Measurements from ENCODE around the gene PEX6.
"Not testable (repeated sequence)": the region's sequence is repeated elsewhere in the genome, so short reads cannot be mapped to it uniquely, and the experiment has no call there.

PEX6 gene

GRCh38 chr6:42952389-42952788 is 26.6 kb downstream of the PEX6 start:
- no peak overlapping the region for H3K4me2 ChIP-seq (ENCODE audit: insufficient read depth, low read length)
- no peaks in the 10 kb centered on the region for H3K9me3 ChIP-seq (ENCODE audit: insufficient read depth, low read length, severe bottlenecking)
- no peaks in the 10 kb centered on the region for H3K27me3 ChIP-seq (ENCODE audit: insufficient read depth, low read length, poor library complexity)
- H3K4me3 ChIP-seq (ENCODE audit: low read depth in 1 of 2, low read length in 2 of 2) = no peak overlapping the region
- no peak overlapping the region for H3K27ac ChIP-seq (ENCODE audit: low read length)
- H3K36me3 ChIP-seq (ENCODE audit: insufficient read depth, low read length) = no peaks in the 10 kb centered on the region
- H3K79me2 ChIP-seq (ENCODE audit: insufficient read depth, low read length) = no peaks in the 10 kb centered on the region
- DNase-seq = no peak
- H3K4me1 ChIP-seq (ENCODE audit: insufficient read depth, low read length) = no peaks in the 10 kb centered on the region
- H2AFZ ChIP-seq (ENCODE audit: low read depth, low read length) = no peak overlapping the region
- no peak overlapping the region for H3K9ac ChIP-seq (ENCODE audit: low read depth, low read length)
- H4K20me1 ChIP-seq (ENCODE audit: insufficient read depth, low read length) = no peaks in the 10 kb centered on the region
- ATAC-seq (ENCODE audit: insufficient read depth, low read depth) = no peak
- TF ChIP-seq EZH2 (IDR thresholded peaks at IDR 0.05; ENCODE audit: borderline replicate concordance, low read depth, low read length, severe bottlenecking) (no peak), CTCF (IDR thresholded peaks at IDR 0.05; ENCODE audit: borderline replicate concordance, extremely low read depth, low read length, poor library complexity, severe bottlenecking) (no peak)

GRCh38 chr6:42947950-42948349 is 31.0 kb downstream of the PEX6 start:
- Histone ChIP-seq H3K36me3 (ENCODE audit: insufficient read depth, low read length) (peaks cover 17% of the 10 kb centered on the region), H3K4me1 (ENCODE audit: insufficient read depth, low read length) (no peaks in the 10 kb centered on the region), H3K27ac (ENCODE audit: low read length) (no peak overlapping the region), H3K4me3 (ENCODE audit: low read depth in 1 of 2, low read length in 2 of 2) (no peak overlapping the region), H2AFZ (ENCODE audit: low read depth, low read length) (no peak overlapping the region), H3K9me3 (ENCODE audit: insufficient read depth, low read length, severe bottlenecking) (no peaks in the 10 kb centered on the region), H4K20me1 (ENCODE audit: insufficient read depth, low read length) (no peaks in the 10 kb centered on the region), H3K27me3 (ENCODE audit: insufficient read depth, low read length, poor library complexity) (no peaks in the 10 kb centered on the region), H3K9ac (ENCODE audit: low read depth, low read length) (no peak overlapping the region), H3K79me2 (ENCODE audit: insufficient read depth, low read length) (no peaks in the 10 kb centered on the region), H3K4me2 (ENCODE audit: insufficient read depth, low read length) (no peak overlapping the region)
- TF ChIP-seq CTCF (IDR thresholded peaks at IDR 0.05; ENCODE audit: borderline replicate concordance, extremely low read depth, low read length, poor library complexity, severe bottlenecking) = no peak
- no peak for TF ChIP-seq EZH2 (IDR thresholded peaks at IDR 0.05; ENCODE audit: borderline replicate concordance, low read depth, low read length, severe bottlenecking)
- DNase-seq = no peak
- ATAC-seq (ENCODE audit: insufficient read depth, low read depth) = no peak

GRCh38 chr6:42942444-42942843 is 36.5 kb downstream of the PEX6 start:
- Histone ChIP-seq H3K9me3 (ENCODE audit: insufficient read depth, low read length, severe bottlenecking) (no peaks in the 10 kb centered on the region), H3K4me1 (ENCODE audit: insufficient read depth, low read length) (no peaks in the 10 kb centered on the region), H3K4me2 (ENCODE audit: insufficient read depth, low read length) (no peak overlapping the region), H3K9ac (ENCODE audit: low read depth, low read length) (no peak overlapping the region), H3K27ac (ENCODE audit: low read length) (no peak overlapping the region), H3K27me3 (ENCODE audit: insufficient read depth, low read length, poor library complexity) (no peaks in the 10 kb centered on the region), H2AFZ (ENCODE audit: low read depth, low read length) (no peak overlapping the region), H4K20me1 (ENCODE audit: insufficient read depth, low read length) (peaks cover 26% of the 10 kb centered on the region), H3K79me2 (ENCODE audit: insufficient read depth, low read length) (no peaks in the 10 kb centered on the region), H3K4me3 (ENCODE audit: low read depth in 1 of 2, low read length in 2 of 2) (no peak overlapping the region), H3K36me3 (ENCODE audit: insufficient read depth, low read length) (peaks cover 60% of the 10 kb centered on the region)
- DNase-seq = no peak
- no peak for TF ChIP-seq EZH2 (IDR thresholded peaks at IDR 0.05; ENCODE audit: borderline replicate concordance, low read depth, low read length, severe bottlenecking)
- TF ChIP-seq CTCF (IDR thresholded peaks at IDR 0.05; ENCODE audit: borderline replicate concordance, extremely low read depth, low read length, poor library complexity, severe bottlenecking) = no peak
- ATAC-seq (ENCODE audit: insufficient read depth, low read depth) = no peak

GRCh38 chr6:42941356-42941755 is 37.6 kb downstream of the PEX6 start:
- not testable (repeated sequence) for H2AFZ ChIP-seq (ENCODE audit: low read depth, low read length); H3K4me2 ChIP-seq (ENCODE audit: insufficient read depth, low read length); H3K4me1 ChIP-seq (ENCODE audit: insufficient read depth, low read length); H3K9ac ChIP-seq (ENCODE audit: low read depth, low read length); H3K4me3 ChIP-seq (ENCODE audit: low read depth in 1 of 2, low read length in 2 of 2); H3K9me3 ChIP-seq (ENCODE audit: insufficient read depth, low read length, severe bottlenecking); H3K27me3 ChIP-seq (ENCODE audit: insufficient read depth, low read length, poor library complexity); ATAC-seq (ENCODE audit: insufficient read depth, low read depth); H3K27ac ChIP-seq (ENCODE audit: low read length); DNase-seq; H3K79me2 ChIP-seq (ENCODE audit: insufficient read depth, low read length)
- Histone ChIP-seq H3K36me3 (ENCODE audit: insufficient read depth, low read length) (peaks cover 71% of the 10 kb centered on the region), H4K20me1 (ENCODE audit: insufficient read depth, low read length) (peaks cover 26% of the 10 kb centered on the region)

Measured in DND-41 (cell line).